GM19351 (cell line): ENCODE data around the gene CBFA2T2.

Source experiments
- ATAC-seq: cut with Tn5 transposase; IDR thresholded peaks from one replicate; pipeline ENCODE4 v1.9.1; 2021; ENCODE audit warnings: mild to moderate bottlenecking, moderate library complexity; ENCODE audit not compliant: unreplicated experiment

The CBFA2T2 gene

GRCh38 chr20:33660685-33661058 lies 170.8 kb downstream of the CBFA2T2 start:
- no peak for ATAC-seq

DNA sequence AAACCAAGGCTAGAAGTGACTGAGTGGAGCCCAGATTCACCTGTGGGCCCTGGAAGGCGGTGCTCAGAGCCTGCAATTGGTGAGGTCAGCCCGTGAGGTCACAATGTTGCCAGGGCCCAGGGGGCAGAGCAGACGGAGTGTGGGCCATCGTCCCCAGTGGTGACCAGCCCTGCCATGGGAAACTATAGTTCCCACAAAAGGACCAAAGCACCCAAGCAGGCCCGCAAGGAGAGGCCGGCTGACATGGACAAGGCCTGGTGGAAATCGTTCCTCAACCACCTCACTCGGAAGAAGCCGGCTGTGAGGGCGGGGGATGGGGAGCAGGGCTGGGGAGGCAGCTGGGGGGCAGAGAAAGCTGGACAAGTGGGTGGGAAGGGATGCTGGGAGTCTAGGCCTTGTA lies 172.3 kb downstream of the CBFA2T2 start, which contains the start of gene C20orf144:
TSS of gene C20orf144 (plus strand) at position 156 of the 400 bp plus-strand sequence. CDS start at position 175, 19 bp downstream.
- no peak for ATAC-seq

DNA sequence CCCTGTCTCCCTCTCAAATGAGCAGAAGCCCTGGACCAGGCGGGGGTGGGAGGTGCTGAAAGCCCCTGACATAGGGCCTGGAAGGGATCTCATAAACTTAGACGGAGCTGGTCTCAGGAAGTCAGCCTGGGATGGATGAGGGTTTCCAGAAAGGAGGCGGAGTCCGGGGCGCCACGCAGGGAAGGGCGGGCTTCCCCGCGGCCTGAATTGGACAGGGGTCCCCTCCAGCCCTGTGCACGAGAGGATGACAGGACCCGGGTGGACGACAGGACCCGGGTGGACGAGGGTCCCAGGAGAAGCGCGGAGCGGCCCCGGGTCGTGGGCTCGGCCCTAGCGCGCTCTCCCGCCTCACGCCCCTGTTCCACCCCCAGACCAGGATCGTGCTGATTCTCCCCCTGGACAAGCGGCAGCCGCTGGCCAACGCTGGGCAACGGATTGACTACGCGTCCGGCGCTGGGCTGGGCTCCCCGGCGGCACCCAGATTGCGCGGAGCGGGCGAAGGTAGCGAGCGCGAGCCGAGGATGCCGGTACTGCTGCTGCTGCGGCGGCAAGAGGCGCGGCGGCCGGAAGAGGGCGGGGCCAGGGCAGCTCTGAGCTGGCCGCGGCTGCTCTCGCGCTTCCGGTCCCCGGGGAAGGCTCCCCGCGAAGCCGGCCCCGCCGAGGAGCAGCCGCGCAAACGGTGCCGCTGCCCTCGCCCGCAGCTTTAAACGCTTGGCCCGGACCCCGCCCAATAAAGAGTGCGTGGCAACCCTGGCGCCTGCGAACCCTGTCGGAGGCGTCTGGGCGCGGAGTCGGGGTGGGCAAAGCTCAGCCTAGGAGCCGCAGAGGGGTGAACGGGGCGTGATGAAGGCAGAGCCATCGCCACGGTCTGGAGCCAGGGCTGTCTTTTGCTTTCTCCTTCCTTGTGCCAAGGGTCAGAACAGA lies 173.5 kb downstream of the CBFA2T2 start:
- peak; percentile 54 for ATAC-seq

GRCh38 chr20:33664085-33664761 lies 174.3 kb downstream of the CBFA2T2 start:
- no peak for ATAC-seq

DNA sequence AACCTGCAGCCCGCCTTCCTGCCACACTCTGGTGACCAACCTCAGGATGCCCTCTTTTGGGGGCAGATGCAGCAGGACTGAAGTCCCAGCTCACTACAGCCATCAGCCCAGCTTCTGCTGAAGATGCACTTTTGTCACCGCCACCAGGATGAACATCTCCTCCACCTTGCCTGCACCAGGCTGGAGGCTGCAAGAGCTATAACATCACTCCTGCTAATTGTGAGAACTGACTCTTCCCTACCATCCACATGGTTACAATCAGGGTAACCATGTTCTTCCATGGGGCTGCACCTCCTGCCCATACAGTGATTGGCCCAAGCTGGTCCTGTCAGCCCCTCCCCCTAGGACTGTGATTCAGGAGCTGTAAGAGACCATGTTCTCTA lies 174.9 kb downstream of the CBFA2T2 start:
- ATAC-seq, result no peak

DNA sequence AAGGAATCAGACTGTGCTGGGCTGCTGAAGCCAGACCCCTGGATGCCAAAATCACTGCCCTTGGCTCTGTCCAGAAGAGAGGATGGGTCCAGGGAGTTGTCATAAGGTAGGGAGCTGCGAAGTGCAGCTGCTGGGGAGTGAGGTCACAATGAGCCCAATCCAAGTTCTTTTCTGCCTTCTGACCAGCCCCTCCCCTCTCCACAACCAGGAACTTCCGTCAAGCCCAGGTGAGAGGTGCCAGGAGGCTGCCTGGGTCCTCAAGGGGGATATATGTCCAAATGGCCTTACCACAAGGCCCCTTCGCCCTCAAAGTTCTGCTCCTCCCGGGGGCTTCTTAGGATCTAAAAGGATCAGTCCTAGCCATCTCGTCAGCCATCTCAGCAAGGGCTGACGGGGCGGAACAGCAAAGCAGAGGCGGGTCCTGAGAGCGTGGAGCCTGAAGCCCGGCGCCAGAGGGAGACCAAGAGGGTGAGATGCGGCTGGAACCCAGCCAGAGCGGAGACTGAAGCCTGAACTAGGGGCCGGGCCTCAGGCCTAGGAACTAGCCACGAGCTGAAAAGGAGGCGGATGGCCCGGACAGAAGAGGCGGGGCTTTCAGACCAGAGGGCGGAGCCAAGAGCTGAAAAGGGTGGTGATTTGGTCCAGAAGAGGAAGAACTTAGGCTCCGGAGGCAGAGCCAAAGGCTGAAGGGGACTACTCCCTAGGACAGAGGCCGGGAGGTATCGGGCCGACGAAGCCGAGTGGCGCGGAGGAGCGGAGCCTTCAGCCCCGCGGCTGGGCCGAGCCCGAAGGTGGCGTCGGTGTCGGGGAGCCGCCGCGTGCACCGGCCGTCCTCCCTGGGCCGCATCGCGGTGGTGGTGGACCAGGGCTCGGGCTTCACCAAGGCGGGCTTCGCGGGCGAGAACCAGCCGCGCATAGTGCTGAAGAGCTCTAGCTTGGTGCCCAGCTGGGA lies 176.7 kb downstream of the CBFA2T2 start, which contains the start of gene ACTL10:
TSS of gene ACTL10 (plus strand) at position 651 of the 952 bp plus-strand sequence. CDS start 555 bp downstream, outside the sequence.
- ATAC-seq, result peak; percentile 66

DNA sequence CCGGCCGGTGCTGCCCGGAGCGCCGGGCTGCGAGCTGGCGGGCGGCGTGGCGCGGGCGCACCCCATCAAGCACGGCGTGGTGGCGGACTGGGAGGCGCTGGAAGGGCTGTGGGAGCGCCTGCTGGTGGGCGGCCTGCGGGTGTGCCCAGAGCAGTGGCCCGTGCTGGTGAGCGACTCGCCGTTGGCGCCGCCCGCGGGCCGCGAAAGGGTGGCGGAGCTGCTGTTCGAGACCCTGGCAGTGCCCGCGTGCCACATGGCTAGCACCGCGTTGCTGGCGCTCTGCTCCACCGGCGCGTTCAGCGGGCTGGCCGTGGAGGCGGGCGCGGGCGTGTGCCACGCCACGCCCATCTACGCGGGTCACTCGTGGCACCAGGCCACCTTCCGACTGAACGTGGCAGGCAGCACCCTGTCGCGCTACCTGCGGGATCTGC lies 177.4 kb downstream of the CBFA2T2 start:
- peak; percentile 1 for ATAC-seq

- ATAC-seq, result peak; percentile 26
Observed at GRCh38 chr20:33667676-33668465, 178.0 kb downstream of the CBFA2T2 start.

- ATAC-seq, result no peak
Observed at GRCh38 chr20:33668466-33669155, 178.7 kb downstream of the CBFA2T2 start.

- ATAC-seq, result no peak
Observed at GRCh38 chr20:33669224-33669623, 179.3 kb downstream of the CBFA2T2 start.

DNA sequence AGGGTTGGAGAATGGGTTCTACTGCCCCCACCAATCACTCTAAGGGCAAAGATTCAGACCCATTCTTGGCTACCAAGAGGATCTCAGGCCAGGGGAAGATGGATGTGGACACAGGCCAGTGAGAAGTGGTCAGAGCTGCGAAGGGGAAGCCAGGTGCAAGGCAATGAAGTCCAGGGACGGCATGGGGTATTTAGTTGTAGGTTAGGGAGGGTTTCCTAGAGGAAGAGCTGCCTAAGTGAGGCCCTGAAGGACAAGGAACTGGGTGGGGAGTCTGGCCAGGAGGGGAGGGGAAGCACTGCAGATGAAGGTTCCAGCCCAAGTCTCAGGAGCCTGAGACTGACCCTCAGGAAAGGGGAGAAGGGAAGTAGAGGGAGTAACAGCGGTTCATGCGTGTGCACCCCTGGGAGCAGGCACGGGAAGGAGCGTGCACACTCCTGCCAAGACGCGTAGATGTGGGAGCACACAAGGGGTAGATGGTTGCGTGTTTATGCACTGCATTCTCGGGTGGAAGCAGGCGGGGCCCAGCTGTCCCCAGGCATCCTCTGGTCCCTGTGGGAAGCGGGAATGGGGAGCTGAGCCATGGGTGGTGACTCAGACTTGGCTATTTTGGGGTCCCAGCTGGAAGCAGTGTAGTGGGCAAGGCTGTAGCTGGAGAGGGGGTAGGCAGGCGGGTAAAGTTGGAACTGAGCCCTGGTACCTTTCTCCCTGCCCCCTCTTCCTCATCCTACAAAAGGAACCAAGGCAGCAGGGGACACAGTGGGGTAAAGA lies 180.2 kb downstream of the CBFA2T2 start:
- no peak for ATAC-seq

DNA sequence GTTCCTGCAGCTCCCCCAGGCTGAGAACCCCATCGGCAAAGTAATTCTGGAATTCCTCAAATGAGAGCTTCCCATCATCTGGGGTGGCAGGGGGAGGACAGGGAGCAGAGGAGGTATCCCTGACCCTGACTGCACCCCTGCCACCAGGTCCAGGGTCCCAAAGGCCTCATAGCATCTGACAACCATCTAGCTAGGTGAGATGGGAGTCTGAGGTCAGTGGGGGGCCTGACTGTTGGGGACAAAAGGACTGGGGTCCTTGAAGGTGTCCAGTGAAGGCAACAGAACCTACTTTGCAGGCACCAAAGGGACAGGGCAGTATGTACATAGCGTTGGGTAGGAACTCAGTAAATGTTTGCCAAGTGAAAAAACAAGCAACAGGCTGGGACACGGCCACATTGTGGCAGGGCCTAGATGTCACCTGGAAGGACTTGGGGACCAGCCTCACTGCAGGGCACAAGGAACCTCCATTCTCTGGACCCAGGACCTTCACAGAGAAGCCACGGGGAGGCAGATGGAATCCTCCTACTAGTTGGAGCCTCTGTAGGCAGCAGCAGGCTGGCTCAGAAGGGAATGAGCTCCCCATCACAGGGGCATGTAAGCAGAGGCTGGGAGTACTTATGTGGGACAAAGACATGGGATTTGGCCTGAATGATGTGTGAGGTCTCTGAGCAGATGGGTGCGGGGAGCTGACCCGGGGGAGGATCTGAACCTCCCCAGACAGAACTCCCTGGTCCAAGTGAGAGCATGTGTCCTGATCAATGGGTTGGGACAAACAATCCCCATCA lies 181.0 kb downstream of the CBFA2T2 start:
- ATAC-seq, result no peak

GRCh38 chr20:33671573-33672288 lies 181.8 kb downstream of the CBFA2T2 start:
- no peak for ATAC-seq

DNA sequence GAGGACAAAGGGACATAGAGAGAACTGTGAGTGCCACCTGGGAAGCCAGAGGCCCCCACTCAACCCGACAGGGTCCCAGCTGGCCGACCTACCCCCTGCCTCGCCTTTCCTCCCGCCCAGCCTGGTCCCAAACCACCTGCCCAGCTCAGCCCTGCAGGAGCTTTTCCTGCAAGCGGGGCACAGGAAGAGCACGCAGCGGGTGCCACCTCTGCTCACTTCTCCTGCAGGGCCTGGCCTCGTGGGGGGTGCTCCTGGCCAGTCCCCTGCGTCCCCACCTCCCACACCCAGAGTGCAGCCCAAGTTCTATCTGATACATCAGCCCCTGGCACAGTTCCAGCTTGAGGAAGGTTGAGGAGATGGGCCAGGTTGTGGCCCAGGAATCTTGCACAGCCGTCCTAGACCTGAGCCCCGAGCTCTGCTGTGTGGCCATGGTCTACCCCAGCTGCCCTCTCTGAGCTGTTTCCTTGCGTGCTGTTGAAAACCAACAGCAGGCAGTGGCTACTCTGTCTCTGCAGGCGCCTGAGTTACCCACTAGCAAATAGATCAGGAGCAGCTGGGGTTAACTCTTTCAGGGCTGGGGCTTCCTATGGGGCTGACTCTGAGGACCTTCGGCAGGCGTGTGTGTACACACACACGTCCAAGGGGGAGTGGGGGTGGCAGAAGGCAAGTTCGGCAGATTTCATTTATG lies 182.7 kb downstream of the CBFA2T2 start:
- no peak for ATAC-seq

- no peak for ATAC-seq
Observed at GRCh38 chr20:33673114-33673409, 183.2 kb downstream of the CBFA2T2 start.

- peak; percentile 54 for ATAC-seq
Observed at GRCh38 chr20:33673410-33674293, 183.8 kb downstream of the CBFA2T2 start.
